Esophagus muscularis mucosa (tissue), 4 donors: ENCODE data around the gene CYP11A1. TPM values are rescaled to one million over a fixed set of nuclear protein-coding genes. Genes with fewer than 3 reads are reported as not detected.
A peak's percentile ranks its signal among the peaks of the same experiment; 100 is the strongest.

ENCODE experiments used
- DNase-seq: peaks from one replicate; pipeline ENCODE4 v3.0.0-alpha.2; 2017; ENCODE audit errors: extremely low spot score
- H3K27ac ChIP-seq, 4 donors: fragments of 200-600 bp; sonication (generic); replicated peaks in 1 of 4; 1 replicate in 3 of 4; 2 replicates in 1 of 4; pipeline ENCODE4 v1.5.1; 2016 to 2019; ENCODE audit warnings: mild to moderate bottlenecking in 1 of 4
- H3K27me3 ChIP-seq, 4 donors: fragments of 200-600 bp; sonication (generic); one replicate each; pipeline versions ENCODE4 v1.5.1 to v1.6.0; 2016 to 2019
- H3K36me3 ChIP-seq, 4 donors: fragments of 200-600 bp; sonication (generic); one replicate each; pipeline ENCODE4 v1.5.1; 2016 to 2019
- H3K4me1 ChIP-seq, 4 donors: fragments of 200-600 bp; sonication (generic); one replicate each; pipeline ENCODE4 v1.5.1; 2016 to 2019
- H3K4me3 ChIP-seq, 4 donors: fragments of 200-600 bp; sonication (generic); 1 replicate in 2 of 4; 2 replicates in 2 of 4; pipeline ENCODE4 v1.5.1; 2016 to 2019; ENCODE audit warnings: mild to moderate bottlenecking in 4 of 4, moderate library complexity in 1 of 4
- H3K9me3 ChIP-seq, 4 donors: fragments of 200-600 bp; sonication (generic); 1 replicate in 3 of 4; 2 replicates in 1 of 4; pipeline ENCODE4 v1.5.1; 2016 to 2019
- CTCF ChIP-seq, 3 experiments: fragments of 200-600 bp in 2 of 3; fragments of 450-650 bp in 1 of 3; sonication (generic) in 2 of 3; IDR thresholded peaks; one replicate each; pipeline ENCODE4 v1.5.1; 2017 to 2019; ENCODE audit warnings: antibody characterized with exemption in 3 of 3, mild to moderate bottlenecking in 2 of 3, moderate library complexity in 1 of 3
- EP300 ChIP-seq: sonication (generic); formaldehyde crosslinking; IDR thresholded peaks from one replicate; pipeline ENCODE4 v1.6.1; 2017; ENCODE audit warnings: antibody characterized with exemption
- POLR2A ChIP-seq: fragments of 450-650 bp; IDR thresholded peaks from one replicate; pipeline ENCODE4 v1.6.1; 2017; ENCODE audit warnings: antibody characterized with exemption, moderate library complexity, mild to moderate bottlenecking, low read depth
- POLR2AphosphoS5 ChIP-seq, 2 donors: sonication (generic); formaldehyde crosslinking; IDR thresholded peaks; one replicate each; pipeline ENCODE4 v1.6.1; 2017; ENCODE audit warnings: antibody characterized with exemption in 2 of 2
- WGBS: methylation state at CpG from one replicate; pipeline ENCODE4 v1.1.5; 2018; 5-methylcytosine and 5-hydroxymethylcytosine counted together
- intact Hi-C: fragments of 100-400 bp; cut with DNase I; formaldehyde crosslinking; loops from one replicate; pipeline ENCODE4 v1.15.1; 2023
- total RNA-seq, 4 donors: library from RNA; depleted of rRNA; stranded (reverse); fragments of >200 nt; gene quantifications; one replicate each; pipeline versions ENCODE4 v1.1.0 to v1.2.1, GENCODE V29; 2016

The CYP11A1 gene
- total RNA-seq, 4 donors from 2014 or later, result 1.7 to 2.5 (median 1.8) TPM

GRCh38 chr15:74319138-74319460, 48.3 kb downstream of the CYP11A1 start:
- Histone ChIP-seq H3K36me3 (no peaks in the 10 kb centered on the region), H3K27ac (peak overlapping the region; percentile 7 to 62 (median 36)), H3K9me3 (no peaks in the 10 kb centered on the region), H3K4me3 (no peak overlapping the region), H3K27me3 (peaks cover 0 to 15% (median 0%) of the 10 kb centered on the region in 4 donors), H3K4me1 (peaks cover 60 to 61% (median 60%) of the 10 kb centered on the region in 4 donors)
- no peak for DNase-seq
- intact Hi-C loops, result loop anchor here (10.0 kb wide), 1 partner anchor 344 kb away; no protein-coding TSS in a partner anchor
- no peak for TF ChIP-seq POLR2AphosphoS5 (IDR thresholded peaks at IDR 0.05)
- TF ChIP-seq CTCF (IDR thresholded peaks at IDR 0.05), result no peak
- TF ChIP-seq EP300, result no peak
- TF ChIP-seq POLR2A, result no peak
- WGBS, result 95% methylated on average over 4 of the region's 5 CpGs

GRCh38 chr15:74318376-74319137, 48.9 kb downstream of the CYP11A1 start:
- intact Hi-C loops, result loop anchor here (10.0 kb wide), 1 partner anchor 344 kb away; no protein-coding TSS in a partner anchor
- WGBS, result 76% methylated on average over 5 of the region's 6 CpGs
- Histone ChIP-seq H3K9me3 (no peaks in the 10 kb centered on the region), H3K4me1 (peaks cover 60 to 61% (median 60%) of the 10 kb centered on the region in 4 donors), H3K36me3 (no peaks in the 10 kb centered on the region), H3K4me3 (no peak overlapping the region), H3K27ac (peak overlapping the region; percentile 43 to 70 (median 63)), H3K27me3 (peaks cover 0 to 20% (median 0%) of the 10 kb centered on the region in 4 donors)
- TF ChIP-seq POLR2AphosphoS5 (IDR thresholded peaks at IDR 0.05), result no peak
- TF ChIP-seq EP300, result no peak
- no peak for TF ChIP-seq POLR2A
- no peak for TF ChIP-seq CTCF (IDR thresholded peaks at IDR 0.05)
- DNase-seq, result no peak

- Histone ChIP-seq H3K9me3 (no peaks in the 10 kb centered on the region), H3K27me3 (peaks cover 0 to 23% (median 0%) of the 10 kb centered on the region in 4 donors), H3K4me3 (no peak overlapping the region), H3K36me3 (no peaks in the 10 kb centered on the region), H3K4me1 (peaks cover 60 to 61% (median 60%) of the 10 kb centered on the region in 4 donors), H3K27ac (peak overlapping the region; percentile 53 to 70 (median 66))
- intact Hi-C loops, result loop anchor here (10.0 kb wide), 1 partner anchor 343 kb away; no protein-coding TSS in a partner anchor
- DNase-seq, result peak; percentile 93
- TF ChIP-seq POLR2AphosphoS5 (IDR thresholded peaks at IDR 0.05) (peak in 1 of 2 donors; percentile 27), POLR2A (no peak)
- 36% methylated on average over 8 of the region's 8 CpGs for WGBS
These were observed 49.5 kb downstream of the CYP11A1 start for GRCh38 chr15:74317820-74318375.

- intact Hi-C loops, result loop anchor here (10.0 kb wide), 1 partner anchor 341 kb away; no protein-coding TSS in a partner anchor
- Histone ChIP-seq H3K4me1 (peaks cover 60 to 61% (median 60%) of the 10 kb centered on the region in 4 donors), H3K36me3 (no peaks in the 10 kb centered on the region), H3K27me3 (peaks cover 0 to 32% (median 0%) of the 10 kb centered on the region in 4 donors), H3K4me3 (no peak overlapping the region), H3K9me3 (no peaks in the 10 kb centered on the region), H3K27ac (peak overlapping the region in 1 of 4 donors; percentile 12)
- DNase-seq, result no peak
- WGBS, result 53% methylated on average over 11 of the region's 13 CpGs
- TF ChIP-seq POLR2AphosphoS5 (IDR thresholded peaks at IDR 0.05), result no peak
These were observed 51.3 kb downstream of the CYP11A1 start for GRCh38 chr15:74316141-74316540.

- Histone ChIP-seq H3K27me3 (peaks cover 0 to 36% (median 0%) of the 10 kb centered on the region in 4 donors), H3K27ac (peak overlapping the region in 1 of 4 donors; percentile 12), H3K4me1 (peaks cover 60% of the 10 kb centered on the region in 4 donors), H3K9me3 (no peaks in the 10 kb centered on the region), H3K36me3 (no peaks in the 10 kb centered on the region), H3K4me3 (no peak overlapping the region)
- TF ChIP-seq POLR2AphosphoS5 (IDR thresholded peaks at IDR 0.05), result no peak
- intact Hi-C loops, result loop anchor here (10.0 kb wide), 1 partner anchor 341 kb away; no protein-coding TSS in a partner anchor
- WGBS, result 71% methylated on average over 5 of the region's 5 CpGs
- DNase-seq, result no peak
These were observed 51.8 kb downstream of the CYP11A1 start for GRCh38 chr15:74315626-74316025.

GRCh38 chr15:74314795-74315438, 52.5 kb downstream of the CYP11A1 start:
- WGBS, result 67% methylated on average over 11 of the region's 13 CpGs
- peaks cover 52 to 53% (median 53%) of the 10 kb centered on the region in 4 donors for H3K4me1 ChIP-seq

More at GRCh38 chr15:74314795-74315438, 52.5 kb downstream of the CYP11A1 start:
- no peak for TF ChIP-seq POLR2AphosphoS5 (IDR thresholded peaks at IDR 0.05)
- no peak for TF ChIP-seq POLR2A
- TF ChIP-seq CTCF (IDR thresholded peaks at IDR 0.05), result no peak
- H3K9me3 ChIP-seq, result no peaks in the 10 kb centered on the region
- no peaks in the 10 kb centered on the region for H3K36me3 ChIP-seq
- DNase-seq, result no peak
- H3K4me3 ChIP-seq, result no peak overlapping the region
- H3K27ac ChIP-seq, result no peak overlapping the region
- H3K27me3 ChIP-seq, result peaks cover 0 to 36% (median 0%) of the 10 kb centered on the region in 4 donors
- intact Hi-C loops, result loop anchor here (10.0 kb wide), 1 partner anchor 340 kb away; no protein-coding TSS in a partner anchor
